Panc1 (cell line): ENCODE measurements around the gene TGFB2. TPM values are rescaled to one million over a fixed set of nuclear protein-coding genes. Genes with fewer than 3 reads are reported as not detected.

ENCODE experiments used
- ATAC-seq: fragments of 200-7000 bp; cut with Tn5 transposase; 2 replicates; pipeline ENCODE4 v1.9.1; 2020; ENCODE audit warnings: mild to moderate bottlenecking, moderate library complexity
- BruUV-seq: library from RNA; stranded (reverse); fragments of 400-500 nt; replicated peaks from 2 replicates; lab custom pipeline; 2021; lab: Mats Ljungman, UMichigan
- CTCF ChIA-PET: fragments of 300-600 bp; sonication (Branson Sonifier 250); formaldehyde crosslinking; loops from one replicate; lab custom pipeline; 2022; ENCODE audit warnings: antibody characterized with exemption; lab: Charles Lee
- POLR2A ChIA-PET: fragments of 300-600 bp; sonication (Branson Sonifier 250); formaldehyde crosslinking; loops from one replicate; lab custom pipeline; 2022; ENCODE audit warnings: antibody characterized with exemption; lab: Charles Lee
- DNase-seq: peaks from one replicate; pipeline ENCODE4 v3.0.0-alpha.2; 2010; ENCODE audit warnings: low read depth, low spot score
- H3K27ac ChIP-seq: 2 replicates; pipeline ENCODE4 v1.5.1; 2011; ENCODE audit warnings: mild to moderate bottlenecking, low read length, inconsistent platforms
- H3K27me3 ChIP-seq: fragments of 200-500 bp; sonication (Bioruptor generic); 2 replicates; pipeline ENCODE4 v1.6.0; 2014; ENCODE audit warnings: low read length, inconsistent platforms; ENCODE audit not compliant: control insufficient read depth, insufficient read depth
- H3K36me3 ChIP-seq: fragments of 200-500 bp; sonication (Bioruptor generic); 2 replicates; pipeline ENCODE4 v1.5.1; 2014; ENCODE audit warnings: inconsistent platforms, mild to moderate bottlenecking, low read length, moderate library complexity; ENCODE audit not compliant: control insufficient read depth, insufficient read depth
- H3K4me1 ChIP-seq: 2 replicates; pipeline ENCODE4 v1.5.1; 2011; ENCODE audit warnings: inconsistent platforms, mild to moderate bottlenecking, low read length, moderate library complexity; ENCODE audit not compliant: control insufficient read depth, insufficient read depth
- H3K4me3 ChIP-seq, 2 experiments: 2 replicates each; pipeline ENCODE4 v1.5.1; 2011 to 2012; ENCODE audit warnings: low read depth in 2 of 2, low read length in 2 of 2, mild to moderate bottlenecking in 2 of 2, inconsistent platforms in 1 of 2, moderate library complexity in 1 of 2
- H3K9me3 ChIP-seq: fragments of 200-500 bp; sonication (Bioruptor generic); 2 replicates; pipeline ENCODE4 v1.5.1; 2014; ENCODE audit warnings: low read depth, mild to moderate bottlenecking, inconsistent platforms, low read length, moderate library complexity; ENCODE audit not compliant: control insufficient read depth, insufficient read depth
- CTCF ChIP-seq: fragments of 450-650 bp; IDR thresholded peaks from 2 replicates; pipeline ENCODE4 v1.5.1; 2017; ENCODE audit warnings: mild to moderate bottlenecking
- POLR2AphosphoS5 ChIP-seq: IDR thresholded peaks from 2 replicates; pipeline ENCODE4 v1.6.1; 2012; ENCODE audit warnings: mild to moderate bottlenecking, low read depth, low read length, moderate library complexity
- REST ChIP-seq, 2 experiments: IDR thresholded peaks; 2 replicates each; pipeline ENCODE4 v1.6.1; 2011 to 2012; ENCODE audit warnings: low read depth in 2 of 2, control low read depth in 1 of 2, low read length in 1 of 2, mild to moderate bottlenecking in 1 of 2, moderate library complexity in 1 of 2; ENCODE audit not compliant: insufficient read depth in 1 of 2
- SIN3A ChIP-seq: IDR thresholded peaks from 2 replicates; pipeline ENCODE4 v1.6.1; 2012; ENCODE audit warnings: low read depth, mild to moderate bottlenecking, low read length, moderate library complexity, borderline replicate concordance; ENCODE audit not compliant: insufficient read depth
- TCF7L2 ChIP-seq: IDR thresholded peaks from 2 replicates; pipeline ENCODE4 v1.6.1; 2011; ENCODE audit warnings: mild to moderate bottlenecking, low read depth, low read length, inconsistent platforms
- in situ Hi-C: cut with HindIII; loops from 2 replicates; pipeline ENCODE4 v1.10.0; 2016; ENCODE audit warnings: low sequenced_read_pairs, low pct_unique_long_range_greater_than_20kb
- intact Hi-C: fragments of 100-400 bp; cut with micrococcal nuclease; formaldehyde crosslinking; loops from one replicate; pipeline ENCODE4 v1.10.0; 2022; ENCODE audit not compliant: unreplicated experiment
- total RNA-seq: library from RNA; stranded (reverse); gene quantifications from one replicate; pipeline ENCODE4 v1.2.1, GENCODE V29; 2021; ENCODE audit not compliant: unreplicated experiment

The TGFB2 gene
- total RNA-seq, 1 experiment from 2014 or later: 58.9 TPM

GRCh38 chr1:218433744-218434143, 88.6 kb downstream of the TGFB2 start:
- H3K4me1 ChIP-seq: no peaks in the 10 kb centered on the region; the same call in 1 of the 2 replicates
- no peak overlapping the region for H3K4me3 ChIP-seq
- intact Hi-C loops (no loop called here), in situ Hi-C loops (no loop called here)
- ATAC-seq: no peak
- no peaks in the 10 kb centered on the region for H3K27me3 ChIP-seq
- DNase-seq: no peak
- ChIA-PET POLR2A (no interaction called here), CTCF (no interaction called here)
- no TSS peak for BruUV-seq
- H3K36me3 ChIP-seq: peaks cover 3% of the 10 kb centered on the region; the same call in 1 of the 2 replicates
- H3K9me3 ChIP-seq: peaks cover 4% of the 10 kb centered on the region; the same call in 1 of the 2 replicates
- TF ChIP-seq SIN3A (no peak), REST (IDR thresholded peaks at IDR 0.05; ENCODE audit: insufficient read depth in 1 of 2, low read depth in 2 of 2, low read length in 1 of 2) (no peak), CTCF (no peak)
- H3K27ac ChIP-seq: no peak overlapping the region; the same call in 1 of the 2 replicates

GRCh38 chr1:218435528-218435927, 90.4 kb downstream of the TGFB2 start:
- Histone ChIP-seq H3K36me3 (peaks cover 3% of the 10 kb centered on the region; the same call in 1 of the 2 replicates), H3K27ac (peak overlapping the region; percentile 13; the same call in 1 of the 2 replicates), H3K9me3 (peaks cover 4% of the 10 kb centered on the region; the same call in 1 of the 2 replicates), H3K4me1 (no peaks in the 10 kb centered on the region; the same call in 1 of the 2 replicates), H3K27me3 (no peaks in the 10 kb centered on the region), H3K4me3 (no peak overlapping the region)
- BruUV-seq: no TSS peak
- DNase-seq (no peak), ATAC-seq (no peak)
- POLR2A ChIA-PET: no interaction called here
- intact Hi-C loops (no loop called here), in situ Hi-C loops (no loop called here)
- CTCF ChIA-PET: no interaction called here
- TF ChIP-seq TCF7L2 (no peak), POLR2AphosphoS5 (no peak), SIN3A (no peak), REST (IDR thresholded peaks at IDR 0.05; ENCODE audit: insufficient read depth in 1 of 2, low read depth in 2 of 2, low read length in 1 of 2) (no peak), CTCF (no peak)
